ENCODE measurements around the gene ZNF236.
"Not testable (repeated sequence)": the region's sequence is repeated elsewhere in the genome, so short reads cannot be mapped to it uniquely, and the experiment has no call there.

DNA sequence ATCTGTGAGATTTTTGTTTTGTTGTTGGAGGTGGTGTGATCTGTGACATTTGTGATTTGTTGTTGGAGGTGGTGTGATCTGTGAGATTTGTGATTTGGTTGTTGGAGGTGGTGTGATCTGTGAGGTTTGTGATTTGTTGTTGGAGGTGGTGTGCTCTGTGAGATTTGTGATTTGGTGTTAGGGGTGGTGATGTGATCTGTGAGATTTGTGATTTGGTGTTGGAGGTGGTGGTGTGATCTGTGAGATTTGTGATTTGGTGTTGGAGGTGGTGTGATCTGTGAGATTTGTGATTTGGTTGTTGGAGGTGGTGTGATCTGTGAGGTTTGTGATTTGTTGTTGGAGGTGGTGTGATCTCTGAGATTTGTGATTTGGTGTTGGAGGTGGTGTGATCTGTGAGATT lies 144.9 kb downstream of the ZNF236 start:
- TF ChIP-seq TAF1 (IDR thresholded peaks at IDR 0.05; ENCODE audit: borderline replicate concordance, low read depth, low read length); POLR2A (IDR thresholded peaks at IDR 0.05; ENCODE audit: low read depth, low read length); POLR2AphosphoS5 (IDR thresholded peaks at IDR 0.05; ENCODE audit: low read depth, low read length): not testable (repeated sequence)
